ENCODE data around the gene IKZF2.

Gene IKZF2

GRCh38 chr2:213089438-213089837 is 62.0 kb downstream of the IKZF2 start:
- peaks cover 13% of the 10 kb centered on the region; the same call in 1 of the 2 replicates for H3K4me1 ChIP-seq (ENCODE audit: insufficient read depth, low read length)
- H3K9me3 ChIP-seq (ENCODE audit: insufficient read depth, low read depth, low read length) = no peaks in the 10 kb centered on the region
- no peaks in the 10 kb centered on the region for H3K27me3 ChIP-seq (ENCODE audit: insufficient read depth, low read length)
- no peak overlapping the region for H3K9ac ChIP-seq (ENCODE audit: low read depth, low read length)
- no peak overlapping the region for H3K4me3 ChIP-seq (ENCODE audit: low read length)
- no peaks in the 10 kb centered on the region for H3K36me3 ChIP-seq (ENCODE audit: insufficient read depth, low read depth, low read length)
- H3K27ac ChIP-seq (ENCODE audit: low read length) = no peak overlapping the region

GRCh38 chr2:213087040-213087439 is 64.4 kb downstream of the IKZF2 start:
- H3K4me1 ChIP-seq (ENCODE audit: insufficient read depth, low read length) = peaks cover 13% of the 10 kb centered on the region; the same call in 1 of the 2 replicates
- H3K9me3 ChIP-seq (ENCODE audit: insufficient read depth, low read depth, low read length) = no peaks in the 10 kb centered on the region
- H3K4me3 ChIP-seq (ENCODE audit: low read length) = no peak overlapping the region
- H3K36me3 ChIP-seq (ENCODE audit: insufficient read depth, low read depth, low read length) = no peaks in the 10 kb centered on the region
- H3K9ac ChIP-seq (ENCODE audit: low read depth, low read length) = no peak overlapping the region
- H3K27ac ChIP-seq (ENCODE audit: low read length) = no peak overlapping the region
- H3K27me3 ChIP-seq (ENCODE audit: insufficient read depth, low read length) = no peaks in the 10 kb centered on the region

GRCh38 chr2:213086571-213086970 is 64.8 kb downstream of the IKZF2 start:
- Histone ChIP-seq H3K27me3 (ENCODE audit: insufficient read depth, low read length) (no peaks in the 10 kb centered on the region), H3K4me3 (ENCODE audit: low read length) (peak overlapping the region; percentile 22; the same call in 1 of the 2 replicates), H3K9ac (ENCODE audit: low read depth, low read length) (no peak overlapping the region), H3K9me3 (ENCODE audit: insufficient read depth, low read depth, low read length) (no peaks in the 10 kb centered on the region), H3K27ac (ENCODE audit: low read length) (no peak overlapping the region), H3K36me3 (ENCODE audit: insufficient read depth, low read depth, low read length) (no peaks in the 10 kb centered on the region), H3K4me1 (ENCODE audit: insufficient read depth, low read length) (peaks cover 13% of the 10 kb centered on the region; the same call in 1 of the 2 replicates)

- no peak overlapping the region for H3K9ac ChIP-seq (ENCODE audit: low read depth, low read length)
- no peaks in the 10 kb centered on the region for H3K9me3 ChIP-seq (ENCODE audit: insufficient read depth, low read depth, low read length)
- H3K4me3 ChIP-seq (ENCODE audit: low read length) = peak overlapping the region; percentile 22; the same call in 1 of the 2 replicates
- peaks cover 13% of the 10 kb centered on the region; the same call in 1 of the 2 replicates for H3K4me1 ChIP-seq (ENCODE audit: insufficient read depth, low read length)
- no peaks in the 10 kb centered on the region for H3K27me3 ChIP-seq (ENCODE audit: insufficient read depth, low read length)
- H3K27ac ChIP-seq (ENCODE audit: low read length) = no peak overlapping the region
- H3K36me3 ChIP-seq (ENCODE audit: insufficient read depth, low read depth, low read length) = no peaks in the 10 kb centered on the region
These were observed 65.4 kb downstream of the IKZF2 start for GRCh38 chr2:213086050-213086449.

- Histone ChIP-seq H3K36me3 (ENCODE audit: insufficient read depth, low read depth, low read length) (no peaks in the 10 kb centered on the region), H3K4me3 (ENCODE audit: low read length) (no peak overlapping the region), H3K4me1 (ENCODE audit: insufficient read depth, low read length) (peaks cover 13% of the 10 kb centered on the region; the same call in 1 of the 2 replicates), H3K9me3 (ENCODE audit: insufficient read depth, low read depth, low read length) (no peaks in the 10 kb centered on the region), H3K9ac (ENCODE audit: low read depth, low read length) (no peak overlapping the region), H3K27ac (ENCODE audit: low read length) (no peak overlapping the region), H3K27me3 (ENCODE audit: insufficient read depth, low read length) (no peaks in the 10 kb centered on the region)
These were observed 65.9 kb downstream of the IKZF2 start for GRCh38 chr2:213085538-213085937.

- H3K9ac ChIP-seq (ENCODE audit: low read depth, low read length) = no peak overlapping the region; the same call in 1 of the 2 replicates
- H3K27ac ChIP-seq (ENCODE audit: low read length) = no peak overlapping the region
- no peaks in the 10 kb centered on the region for H3K27me3 ChIP-seq (ENCODE audit: insufficient read depth, low read length)
- H3K9me3 ChIP-seq (ENCODE audit: insufficient read depth, low read depth, low read length) = no peaks in the 10 kb centered on the region
- H3K36me3 ChIP-seq (ENCODE audit: insufficient read depth, low read depth, low read length) = no peaks in the 10 kb centered on the region
- H3K4me1 ChIP-seq (ENCODE audit: insufficient read depth, low read length) = peaks cover 13% of the 10 kb centered on the region; the same call in 1 of the 2 replicates
- H3K4me3 ChIP-seq (ENCODE audit: low read length) = no peak overlapping the region
These were observed 67.2 kb downstream of the IKZF2 start for GRCh38 chr2:213084261-213084660.

GRCh38 chr2:213080969-213081617 is 70.3 kb downstream of the IKZF2 start:
- no peak overlapping the region for H3K27ac ChIP-seq (ENCODE audit: low read length)
- peaks cover 9% of the 10 kb centered on the region; the same call in 1 of the 2 replicates for H3K4me1 ChIP-seq (ENCODE audit: insufficient read depth, low read length)
- no peaks in the 10 kb centered on the region for H3K36me3 ChIP-seq (ENCODE audit: insufficient read depth, low read depth, low read length)
- no peak overlapping the region for H3K9ac ChIP-seq (ENCODE audit: low read depth, low read length)
- no peaks in the 10 kb centered on the region for H3K9me3 ChIP-seq (ENCODE audit: insufficient read depth, low read depth, low read length)
- H3K4me3 ChIP-seq (ENCODE audit: low read length) = no peak overlapping the region
- no peaks in the 10 kb centered on the region for H3K27me3 ChIP-seq (ENCODE audit: insufficient read depth, low read length)

- Histone ChIP-seq H3K4me1 (ENCODE audit: insufficient read depth, low read length) (no peaks in the 10 kb centered on the region), H3K9ac (ENCODE audit: low read depth, low read length) (no peak overlapping the region), H3K27me3 (ENCODE audit: insufficient read depth, low read length) (no peaks in the 10 kb centered on the region), H3K27ac (ENCODE audit: low read length) (no peak overlapping the region), H3K4me3 (ENCODE audit: low read length) (no peak overlapping the region), H3K36me3 (ENCODE audit: insufficient read depth, low read depth, low read length) (no peaks in the 10 kb centered on the region), H3K9me3 (ENCODE audit: insufficient read depth, low read depth, low read length) (no peaks in the 10 kb centered on the region)
These were observed 71.7 kb downstream of the IKZF2 start for GRCh38 chr2:213079756-213080155.

- H3K9ac ChIP-seq (ENCODE audit: low read depth, low read length) = no peak overlapping the region
- no peak overlapping the region for H3K27ac ChIP-seq (ENCODE audit: low read length)
- H3K9me3 ChIP-seq (ENCODE audit: insufficient read depth, low read depth, low read length) = no peaks in the 10 kb centered on the region
- no peaks in the 10 kb centered on the region for H3K36me3 ChIP-seq (ENCODE audit: insufficient read depth, low read depth, low read length)
- H3K4me1 ChIP-seq (ENCODE audit: insufficient read depth, low read length) = no peaks in the 10 kb centered on the region
- no peaks in the 10 kb centered on the region for H3K27me3 ChIP-seq (ENCODE audit: insufficient read depth, low read length)
- no peak overlapping the region for H3K4me3 ChIP-seq (ENCODE audit: low read length)
These were observed 72.7 kb downstream of the IKZF2 start for GRCh38 chr2:213078686-213079085.

GRCh38 chr2:213069531-213069930 is 81.9 kb downstream of the IKZF2 start:
- H3K36me3 ChIP-seq (ENCODE audit: insufficient read depth, low read depth, low read length) = no peaks in the 10 kb centered on the region
- H3K4me3 ChIP-seq (ENCODE audit: low read length) = no peak overlapping the region
- H3K4me1 ChIP-seq (ENCODE audit: insufficient read depth, low read length) = peaks cover 22% of the 10 kb centered on the region
- no peak overlapping the region for H3K27ac ChIP-seq (ENCODE audit: low read length)
- H3K9me3 ChIP-seq (ENCODE audit: insufficient read depth, low read depth, low read length) = no peaks in the 10 kb centered on the region
- H3K9ac ChIP-seq (ENCODE audit: low read depth, low read length) = peak overlapping the region; percentile 21; the same call in 1 of the 2 replicates
- no peaks in the 10 kb centered on the region for H3K27me3 ChIP-seq (ENCODE audit: insufficient read depth, low read length)

GRCh38 chr2:213068676-213069359 is 82.6 kb downstream of the IKZF2 start:
- Histone ChIP-seq H3K27ac (ENCODE audit: low read length) (no peak overlapping the region), H3K4me1 (ENCODE audit: insufficient read depth, low read length) (peaks cover 22% of the 10 kb centered on the region), H3K36me3 (ENCODE audit: insufficient read depth, low read depth, low read length) (no peaks in the 10 kb centered on the region), H3K27me3 (ENCODE audit: insufficient read depth, low read length) (no peaks in the 10 kb centered on the region), H3K9me3 (ENCODE audit: insufficient read depth, low read depth, low read length) (no peaks in the 10 kb centered on the region), H3K4me3 (ENCODE audit: low read length) (no peak overlapping the region), H3K9ac (ENCODE audit: low read depth, low read length) (peak overlapping the region; percentile 21; the same call in 1 of the 2 replicates)

GRCh38 chr2:213067888-213068287 is 83.5 kb downstream of the IKZF2 start:
- no peaks in the 10 kb centered on the region for H3K9me3 ChIP-seq (ENCODE audit: insufficient read depth, low read depth, low read length)
- H3K27me3 ChIP-seq (ENCODE audit: insufficient read depth, low read length) = no peaks in the 10 kb centered on the region
- H3K9ac ChIP-seq (ENCODE audit: low read depth, low read length) = no peak overlapping the region
- H3K36me3 ChIP-seq (ENCODE audit: insufficient read depth, low read depth, low read length) = no peaks in the 10 kb centered on the region
- no peak overlapping the region for H3K27ac ChIP-seq (ENCODE audit: low read length)
- peaks cover 22% of the 10 kb centered on the region for H3K4me1 ChIP-seq (ENCODE audit: insufficient read depth, low read length)
- no peak overlapping the region for H3K4me3 ChIP-seq (ENCODE audit: low read length)

All from iPS-20b (cell line).